Measurements from ENCODE around the gene CDH23.

The CDH23 gene

GRCh38 chr10:71734797-71735196 lies 338.1 kb downstream of the CDH23 start:
- Histone ChIP-seq H3K36me3 (ENCODE audit: low read depth) (no peaks in the 10 kb centered on the region), H3K27ac (ENCODE audit: poor library complexity, severe bottlenecking) (no peak overlapping the region), H3K9me3 (ENCODE audit: severe bottlenecking) (no peaks in the 10 kb centered on the region), H3K4me3 (ENCODE audit: severe bottlenecking) (no peak overlapping the region), H3K4me1 (ENCODE audit: insufficient read depth, poor library complexity, severe bottlenecking) (peaks cover 7% of the 10 kb centered on the region), H3K27me3 (ENCODE audit: insufficient read depth, poor library complexity, severe bottlenecking) (no peaks in the 10 kb centered on the region)
- no peak for ATAC-seq (ENCODE audit: low read depth)
- no peak for DNase-seq (ENCODE audit: low spot score)
- no peak for TF ChIP-seq CTCF (IDR thresholded peaks at IDR 0.05; ENCODE audit: poor library complexity, severe bottlenecking)

- DNase-seq (ENCODE audit: low spot score), result no peak
- TF ChIP-seq CTCF (IDR thresholded peaks at IDR 0.05; ENCODE audit: poor library complexity, severe bottlenecking), result no peak
Observed at GRCh38 chr10:71735709-71736569, 339.2 kb downstream of the CDH23 start.

GRCh38 chr10:71736570-71736952 lies 339.8 kb downstream of the CDH23 start:
- ATAC-seq (ENCODE audit: low read depth) (no peak), DNase-seq (ENCODE audit: low spot score) (no peak)
- no peak for TF ChIP-seq CTCF (IDR thresholded peaks at IDR 0.05; ENCODE audit: poor library complexity, severe bottlenecking)
- H3K4me1 ChIP-seq (ENCODE audit: insufficient read depth, poor library complexity, severe bottlenecking), result peaks cover 10% of the 10 kb centered on the region
- H3K36me3 ChIP-seq (ENCODE audit: low read depth), result no peaks in the 10 kb centered on the region
- no peaks in the 10 kb centered on the region for H3K9me3 ChIP-seq (ENCODE audit: severe bottlenecking)
- H3K27me3 ChIP-seq (ENCODE audit: insufficient read depth, poor library complexity, severe bottlenecking), result no peaks in the 10 kb centered on the region
- H3K4me3 ChIP-seq (ENCODE audit: severe bottlenecking), result no peak overlapping the region
- no peak overlapping the region for H3K27ac ChIP-seq (ENCODE audit: poor library complexity, severe bottlenecking)

More at GRCh38 chr10:71735709-71736569, 339.2 kb downstream of the CDH23 start:
- no peak overlapping the region for H3K27ac ChIP-seq (ENCODE audit: poor library complexity, severe bottlenecking)
- H3K36me3 ChIP-seq (ENCODE audit: low read depth), result no peaks in the 10 kb centered on the region
- no peaks in the 10 kb centered on the region for H3K9me3 ChIP-seq (ENCODE audit: severe bottlenecking)
- no peak for ATAC-seq (ENCODE audit: low read depth)
- H3K4me3 ChIP-seq (ENCODE audit: severe bottlenecking), result no peak overlapping the region
- H3K4me1 ChIP-seq (ENCODE audit: insufficient read depth, poor library complexity, severe bottlenecking), result peaks cover 10% of the 10 kb centered on the region
- no peaks in the 10 kb centered on the region for H3K27me3 ChIP-seq (ENCODE audit: insufficient read depth, poor library complexity, severe bottlenecking)

GRCh38 chr10:71737001-71737833 lies 340.5 kb downstream of the CDH23 start:
- no peak for DNase-seq (ENCODE audit: low spot score)
- H3K4me1 ChIP-seq (ENCODE audit: insufficient read depth, poor library complexity, severe bottlenecking), result peaks cover 10% of the 10 kb centered on the region
- TF ChIP-seq CTCF (IDR thresholded peaks at IDR 0.05; ENCODE audit: poor library complexity, severe bottlenecking), result no peak
- no peaks in the 10 kb centered on the region for H3K36me3 ChIP-seq (ENCODE audit: low read depth)
- H3K27ac ChIP-seq (ENCODE audit: poor library complexity, severe bottlenecking), result no peak overlapping the region
- ATAC-seq (ENCODE audit: low read depth), result no peak
- H3K9me3 ChIP-seq (ENCODE audit: severe bottlenecking), result no peaks in the 10 kb centered on the region
- H3K4me3 ChIP-seq (ENCODE audit: severe bottlenecking), result no peak overlapping the region
- H3K27me3 ChIP-seq (ENCODE audit: insufficient read depth, poor library complexity, severe bottlenecking), result no peaks in the 10 kb centered on the region
